Glomerular endothelial cell (primary cell): ENCODE measurements around the gene C19orf44. TPM values are rescaled to one million over a fixed set of nuclear protein-coding genes. Genes with fewer than 3 reads are reported as not detected.
"Not testable (repeated sequence)": the region's sequence is repeated elsewhere in the genome, so short reads cannot be mapped to it uniquely, and the experiment has no call there.

ENCODE experiments used
- DNase-seq: peaks from one replicate; pipeline ENCODE4 v3.0.0-alpha.2; 2011; ENCODE audit warnings: low read depth, low spot score; ENCODE audit errors: extremely low read depth
- total RNA-seq: library from RNA; depleted of rRNA; stranded (reverse); fragments of >200 nt; gene quantifications from 2 replicates; pipeline ENCODE4 v1.2.3, GENCODE V29; 2015

C19orf44 gene
- 4.1 and 4.3 TPM in 2 replicates for total RNA-seq

DNA sequence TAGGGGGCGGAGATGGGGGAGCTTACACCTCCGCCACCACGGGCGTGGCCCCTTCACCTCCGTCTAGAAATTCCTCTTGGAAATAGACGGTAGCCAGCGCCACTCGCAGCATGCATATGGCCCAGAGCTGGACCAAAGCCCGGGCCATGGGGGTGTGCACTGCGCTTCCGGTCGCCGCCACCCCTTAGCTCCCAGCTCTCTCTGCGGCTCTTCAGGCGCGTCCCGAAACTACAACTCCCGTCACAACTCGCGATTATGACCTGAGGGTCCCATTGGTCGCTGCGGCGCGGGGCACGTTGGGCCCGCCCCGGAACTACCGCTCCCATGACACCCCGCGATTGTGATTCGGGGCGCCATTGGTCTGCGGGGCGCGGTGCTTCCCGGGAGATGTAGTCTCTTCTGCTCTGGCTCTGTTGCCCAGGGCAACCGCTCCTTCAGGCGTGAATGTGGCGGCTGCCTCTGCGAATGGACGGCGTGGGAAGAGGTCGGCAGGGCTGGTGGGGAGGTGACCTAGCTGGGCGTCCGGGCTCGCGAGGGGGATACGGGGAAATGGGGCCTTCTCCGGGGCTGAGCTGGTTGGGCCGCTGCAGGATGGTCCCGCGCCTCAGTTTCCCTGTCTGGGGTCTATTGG is at the start of gene C19orf44, which contains the start of gene CALR3:
Gene C19orf44 (plus strand): TSS at position 413 of the 631 bp plus-strand sequence. CDS start 4,399 bp downstream, outside the sequence.
Gene CALR3 (minus strand): TSS at position 186 of the 631 bp plus-strand sequence. CDS start 38 bp downstream, at position 148.
- peak; percentile 77 for DNase-seq

DNA sequence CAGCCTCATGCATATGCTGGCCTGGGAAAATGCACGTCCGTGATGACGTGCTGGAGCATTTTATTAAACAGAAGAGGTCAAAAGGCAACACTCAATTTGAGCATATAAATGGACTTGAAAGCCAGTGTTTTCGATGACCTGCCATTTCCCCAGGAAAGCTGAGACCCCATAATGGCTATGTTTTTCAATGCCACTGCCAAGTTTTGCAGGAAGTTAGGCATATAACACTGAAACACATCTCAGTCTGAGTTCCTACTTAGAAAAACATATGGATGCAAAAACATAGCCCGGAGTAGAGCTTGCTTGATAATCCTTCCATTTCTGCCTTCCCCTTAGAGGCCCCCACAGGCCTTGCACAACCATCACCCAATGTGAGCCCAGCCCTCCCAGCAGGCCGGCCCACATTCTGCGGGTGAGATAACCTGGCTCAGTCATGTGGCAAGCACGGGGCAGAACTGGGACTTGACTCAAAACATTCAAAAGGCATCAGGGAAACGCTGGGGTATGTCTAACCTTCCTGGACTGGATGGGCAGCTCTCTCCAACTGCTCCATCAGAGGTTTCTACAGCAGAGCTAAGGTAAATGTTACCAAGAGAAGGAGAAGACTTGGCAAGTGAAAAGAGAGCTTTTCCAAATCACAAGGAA is 49.3 kb upstream of the C19orf44 start:
- DNase-seq: peak; percentile 93

DNA sequence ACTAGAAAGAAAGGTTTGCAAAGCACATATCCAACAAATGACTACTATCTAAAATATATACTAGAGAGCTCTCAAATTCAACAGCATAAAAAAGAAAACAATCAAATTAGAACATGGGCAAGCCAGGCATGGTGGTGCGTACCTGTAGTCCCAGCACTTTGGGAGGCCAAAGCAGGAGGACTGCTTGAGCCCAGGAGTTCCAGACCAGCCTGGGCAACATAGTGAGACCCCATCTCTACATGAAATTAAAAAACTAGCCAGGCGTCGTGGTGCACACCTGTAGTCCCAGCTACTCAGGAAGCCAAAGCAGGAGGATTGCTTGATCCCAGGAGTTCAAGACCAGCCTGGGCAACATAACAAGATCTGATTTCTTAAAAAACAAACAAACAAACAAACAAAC is 47.3 kb upstream of the C19orf44 start:
- not testable (repeated sequence) for DNase-seq

DNA sequence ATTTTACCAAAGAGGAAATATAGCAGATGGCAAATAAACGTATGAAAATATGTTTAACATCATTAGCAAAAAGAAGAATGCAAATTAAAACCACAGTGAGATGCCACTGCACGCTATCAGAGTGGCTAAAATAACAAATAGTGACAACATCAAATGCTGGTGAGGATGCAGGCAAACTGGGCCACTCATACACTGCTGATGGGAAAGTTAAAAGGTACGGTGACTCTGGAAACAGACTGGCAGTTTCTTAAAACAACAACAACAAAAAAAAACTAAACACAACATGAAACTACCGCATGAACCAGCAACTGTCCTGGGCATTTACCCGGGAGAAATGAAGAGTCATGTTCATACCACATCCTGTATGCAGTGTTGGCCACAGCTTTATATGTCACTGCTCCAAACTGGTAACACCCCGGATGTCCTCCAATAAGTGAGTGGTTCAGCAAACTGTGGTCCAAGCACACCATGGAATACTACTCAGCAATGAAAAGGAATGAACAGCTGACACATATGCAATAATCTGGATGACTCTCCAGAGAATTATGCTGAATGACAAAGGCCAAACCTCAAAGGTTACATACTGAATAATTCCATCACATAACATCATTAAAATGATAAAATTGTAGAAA is 46.7 kb upstream of the C19orf44 start:
- DNase-seq: no peak

DNA sequence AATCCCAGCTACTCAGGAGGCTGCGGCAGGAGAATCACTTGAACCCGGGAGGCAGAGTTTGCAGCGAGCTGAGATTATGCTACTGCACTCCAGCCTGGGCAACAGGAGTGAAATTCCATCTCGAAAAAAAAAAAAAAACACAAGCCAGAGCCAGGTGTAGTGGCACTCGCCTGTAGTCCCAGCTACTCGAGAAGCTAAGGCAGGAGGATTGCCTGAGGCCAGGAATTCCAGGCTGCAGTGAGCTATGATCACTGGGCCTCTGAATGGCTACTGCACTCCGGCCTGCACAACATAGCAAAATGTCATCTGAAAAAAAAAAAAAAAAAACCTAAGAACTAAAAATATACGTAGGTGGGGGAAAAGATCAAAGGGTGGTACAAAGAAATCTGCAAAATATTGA is 43.9 kb upstream of the C19orf44 start:
- no peak for DNase-seq

DNA sequence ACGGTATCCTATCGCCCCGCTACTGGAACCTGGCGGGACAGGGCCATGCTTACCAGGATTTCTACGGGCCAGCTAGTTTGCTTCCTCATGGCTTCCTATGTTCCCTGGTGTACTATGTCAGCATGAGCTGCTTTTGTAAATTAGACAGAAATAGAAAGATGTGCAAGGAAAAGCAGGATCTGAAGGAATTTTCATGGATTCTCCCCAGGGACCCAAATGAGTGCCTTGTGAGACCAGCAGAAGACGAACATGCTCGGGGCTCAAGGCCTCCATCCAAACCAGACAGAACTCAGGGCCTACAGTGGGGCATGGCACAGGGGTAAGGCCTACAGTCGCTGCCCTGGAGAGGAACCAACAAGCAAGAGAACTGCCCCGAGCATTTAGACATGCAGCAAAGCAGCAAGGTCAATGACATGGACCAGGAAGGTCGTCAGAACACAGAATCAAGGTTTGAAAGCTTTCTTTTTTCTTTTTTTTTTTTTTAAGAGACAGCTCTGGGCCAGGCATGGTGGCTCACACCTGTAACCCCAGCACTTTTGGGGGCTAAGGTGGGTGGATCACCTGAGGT is 41.8 kb upstream of the C19orf44 start:
- no peak for DNase-seq

DNA sequence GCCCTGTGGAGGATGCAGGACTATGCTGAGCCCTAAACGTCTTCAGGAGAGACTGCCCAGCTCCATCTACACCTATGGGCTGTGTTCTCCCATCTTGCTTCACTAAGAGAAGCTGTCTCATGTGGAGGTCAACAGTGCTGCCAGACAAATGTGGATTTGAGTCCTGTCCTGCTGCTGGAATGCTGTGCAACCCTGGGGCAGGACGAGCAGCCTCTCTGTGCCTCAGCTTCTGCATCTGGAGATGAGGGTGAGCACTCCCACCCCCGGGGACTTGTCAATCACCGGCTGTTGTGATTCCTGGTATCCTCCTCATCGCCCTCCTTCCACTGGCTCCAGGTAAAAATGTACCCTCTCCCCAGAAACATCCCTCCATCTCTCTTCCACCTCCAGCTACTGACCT is 40.7 kb upstream of the C19orf44 start:
- no peak for DNase-seq

DNA sequence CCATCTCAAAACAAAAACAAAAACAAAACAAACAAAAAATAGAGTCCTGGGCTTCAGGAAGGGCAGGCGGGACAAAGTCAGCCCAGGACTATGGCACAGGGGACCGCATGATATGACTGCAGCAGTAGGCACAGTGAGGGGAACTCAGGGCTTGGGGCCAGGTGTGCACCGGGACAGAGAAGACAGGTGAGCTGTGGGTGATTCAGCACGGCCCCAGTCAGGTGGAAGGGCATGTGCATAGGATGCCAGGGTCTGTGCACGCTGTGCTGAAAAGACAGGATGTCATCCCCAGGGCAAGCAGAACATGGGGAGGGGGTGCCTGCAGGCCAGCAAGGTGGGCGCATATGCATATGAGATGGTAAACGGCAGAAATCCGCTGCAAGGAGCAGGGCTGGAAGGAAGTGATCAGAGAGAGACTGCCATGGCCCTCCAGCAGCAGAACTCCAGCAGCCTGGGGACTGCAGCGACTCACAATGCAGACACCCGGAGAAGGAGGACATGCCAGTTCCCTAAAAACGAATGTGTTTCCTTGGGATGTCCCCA is 39.5 kb upstream of the C19orf44 start:
- DNase-seq: no peak

DNA sequence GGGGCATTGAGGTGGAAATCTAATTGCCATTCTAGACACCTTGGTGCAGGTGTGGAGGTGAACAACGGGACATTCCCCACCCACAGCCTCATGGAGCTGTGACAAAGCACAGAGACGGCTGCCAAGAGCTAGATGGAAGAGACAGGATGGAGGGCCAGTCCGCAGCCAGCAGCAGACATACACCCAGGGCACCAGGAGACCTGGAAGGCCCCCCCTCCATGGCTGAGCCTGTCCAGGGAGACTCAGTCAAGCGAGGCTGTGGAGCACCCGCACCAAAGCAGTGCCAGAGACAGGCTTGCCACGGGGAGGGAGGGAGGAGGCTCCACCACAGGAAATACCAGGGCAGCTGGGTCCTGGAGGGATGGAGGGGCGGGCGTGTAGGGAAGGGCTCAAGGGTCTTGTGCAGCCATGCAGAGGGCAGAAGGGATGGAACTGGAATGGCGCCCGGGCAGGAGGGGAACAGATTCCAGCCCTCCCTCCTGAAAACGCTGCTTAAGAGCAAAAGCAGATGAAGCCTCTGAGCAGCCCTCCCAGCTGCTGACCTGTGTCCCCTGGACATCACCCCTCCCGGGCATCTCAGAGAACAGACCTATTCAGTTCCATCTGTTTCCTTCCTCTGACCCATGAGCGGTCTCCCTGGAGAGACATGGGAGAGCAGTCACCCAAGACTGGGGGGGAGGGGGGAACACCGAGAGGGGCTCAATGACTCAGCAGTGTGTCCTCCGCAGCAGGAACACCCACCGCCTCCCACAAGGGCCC is 38.8 kb upstream of the C19orf44 start:
- DNase-seq: no peak

DNA sequence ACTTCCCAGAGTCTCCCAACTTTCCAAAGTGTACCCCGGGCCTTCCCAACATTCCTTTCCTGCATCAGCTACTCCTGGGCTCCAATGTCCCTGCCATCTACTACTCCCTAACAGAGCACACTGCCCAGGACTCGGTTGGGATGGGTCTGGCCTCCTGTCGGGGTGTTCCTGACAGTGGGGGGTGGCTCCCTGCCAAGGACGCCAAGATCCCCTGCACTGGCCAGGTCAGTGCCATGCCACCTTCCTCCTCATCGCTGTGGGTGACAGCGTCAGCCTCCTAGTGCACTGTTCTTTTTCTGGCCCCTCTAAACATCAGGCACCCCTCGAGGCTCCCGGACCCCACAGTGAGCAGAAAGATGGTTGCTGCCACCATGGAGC is 38.3 kb upstream of the C19orf44 start:
- DNase-seq: no peak

DNA sequence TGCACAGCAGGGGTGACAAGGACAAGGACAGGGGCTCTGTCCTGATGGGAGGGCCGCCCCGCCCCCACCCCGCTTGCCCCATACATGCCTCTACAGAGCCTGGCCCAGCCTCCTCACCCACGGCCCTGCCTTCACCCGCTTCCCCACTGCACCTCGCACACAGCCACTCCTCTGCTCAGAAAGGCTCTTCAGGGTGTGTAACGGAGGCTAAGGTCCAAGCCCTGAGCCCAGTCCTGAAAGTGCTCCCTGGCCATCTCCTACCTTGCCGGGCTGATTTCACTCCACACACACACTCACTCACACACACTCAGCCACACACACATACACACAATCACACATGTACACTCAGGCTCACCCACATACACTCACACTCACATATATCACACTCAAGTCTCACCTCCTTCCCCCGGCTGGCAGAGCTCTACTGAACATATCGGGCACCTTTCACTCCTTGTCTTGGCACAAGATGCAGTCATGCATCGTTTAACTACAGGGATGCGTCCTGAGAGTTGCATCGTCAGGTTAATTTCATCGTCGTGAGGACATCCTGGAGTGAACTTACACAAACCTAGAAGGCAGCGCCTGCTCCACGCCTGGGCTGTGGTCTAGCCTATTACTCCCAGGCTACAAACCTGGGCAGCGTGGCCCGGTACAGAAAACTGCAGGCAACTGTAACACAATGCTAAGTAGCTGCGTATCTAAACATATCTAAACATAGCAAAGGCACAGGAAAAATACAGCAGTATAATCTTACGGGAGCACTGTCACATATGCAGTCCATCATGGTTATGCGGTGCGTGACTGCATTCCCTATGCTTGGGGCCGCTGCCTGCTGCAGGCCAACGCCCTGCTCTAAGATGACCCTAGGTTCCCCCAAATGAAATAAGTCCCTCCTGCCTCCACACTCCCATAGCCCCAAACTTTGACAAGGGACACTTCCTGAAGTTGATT is 37.5 kb upstream of the C19orf44 start:
- no peak for DNase-seq

DNA sequence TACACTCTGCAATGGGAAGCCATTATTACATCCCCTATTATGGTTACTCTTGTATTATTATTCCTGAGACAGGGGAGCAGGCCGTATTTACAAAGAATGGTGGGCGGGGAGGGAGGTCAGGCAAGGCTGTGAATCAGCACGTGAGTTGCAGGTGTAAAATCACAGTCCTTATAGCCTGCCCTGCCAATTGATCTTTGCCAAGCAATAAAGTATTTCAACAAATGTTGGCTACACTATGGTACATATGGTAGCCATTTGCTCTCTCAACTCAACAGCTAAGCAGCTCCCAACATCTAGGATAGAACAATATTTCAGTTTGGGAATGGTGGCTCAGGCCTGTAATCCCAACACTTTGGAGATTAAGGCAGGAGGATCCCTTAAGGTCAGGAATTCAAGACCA is 36.5 kb upstream of the C19orf44 start:
- no peak for DNase-seq

DNA sequence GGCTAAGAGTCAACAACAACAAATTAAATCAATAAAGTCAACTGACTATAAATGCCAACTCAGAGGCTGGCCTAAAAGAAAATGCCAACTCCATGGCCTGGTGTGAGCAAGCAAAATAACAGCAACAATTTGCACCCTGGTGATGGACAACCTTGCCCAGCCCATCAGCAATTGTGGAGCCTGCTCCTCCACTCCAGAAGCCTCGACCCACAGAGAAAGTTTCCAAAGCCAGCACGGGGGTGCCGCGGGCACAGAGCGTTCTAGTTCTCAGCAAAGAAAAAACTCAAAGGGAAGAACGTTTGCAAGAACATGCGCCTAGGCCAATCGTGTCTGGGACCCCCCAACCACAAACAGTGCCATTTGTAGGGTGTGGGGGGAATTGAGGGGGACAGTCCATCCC is 35.7 kb upstream of the C19orf44 start:
- no peak for DNase-seq

DNA sequence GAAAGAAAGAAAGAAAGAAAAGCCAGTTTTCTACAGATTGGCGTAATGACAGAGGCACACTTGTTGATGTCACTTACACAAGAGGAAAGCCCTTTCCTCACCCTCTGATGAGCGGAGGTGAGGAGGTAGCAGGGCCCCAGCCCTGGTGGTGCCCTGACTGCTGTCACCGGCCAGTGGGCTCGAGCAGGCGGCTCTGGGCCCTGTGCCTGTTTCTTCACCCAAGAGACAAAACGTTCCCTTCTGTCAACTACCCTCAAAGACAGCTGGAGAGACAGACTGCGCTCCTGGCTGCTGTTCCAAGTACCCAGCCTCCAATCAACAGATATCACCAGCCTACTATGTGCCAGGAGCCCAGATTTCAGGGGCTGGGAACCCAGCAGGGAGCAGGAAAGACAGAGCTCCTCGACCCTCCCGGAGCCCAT is 34.6 kb upstream of the C19orf44 start:
- DNase-seq: no peak

DNA sequence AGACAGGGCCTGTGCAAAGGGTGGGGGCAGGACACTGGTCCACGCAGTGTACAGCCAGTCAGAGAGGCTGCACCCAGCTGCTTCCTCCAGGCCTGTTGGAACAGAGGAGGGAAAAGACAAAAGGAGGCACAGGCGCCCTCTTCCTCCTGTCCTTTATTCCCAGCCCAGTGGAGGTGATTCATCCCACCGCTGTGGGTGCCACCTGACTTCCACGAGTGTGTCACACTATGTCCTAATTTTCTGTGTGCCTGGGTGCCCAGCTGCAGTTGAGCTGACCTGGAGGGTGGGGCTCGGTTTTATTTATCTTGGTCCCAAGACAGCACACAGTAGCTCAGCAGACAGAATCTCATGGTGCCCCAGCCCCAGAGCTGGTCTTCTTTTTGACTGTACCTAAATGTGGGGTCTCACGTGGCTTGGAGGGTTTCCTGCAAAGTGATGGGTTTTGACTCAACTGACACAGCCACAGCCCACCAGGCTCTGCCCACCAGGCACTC is 33.4 kb upstream of the C19orf44 start:
- no peak for DNase-seq

DNA sequence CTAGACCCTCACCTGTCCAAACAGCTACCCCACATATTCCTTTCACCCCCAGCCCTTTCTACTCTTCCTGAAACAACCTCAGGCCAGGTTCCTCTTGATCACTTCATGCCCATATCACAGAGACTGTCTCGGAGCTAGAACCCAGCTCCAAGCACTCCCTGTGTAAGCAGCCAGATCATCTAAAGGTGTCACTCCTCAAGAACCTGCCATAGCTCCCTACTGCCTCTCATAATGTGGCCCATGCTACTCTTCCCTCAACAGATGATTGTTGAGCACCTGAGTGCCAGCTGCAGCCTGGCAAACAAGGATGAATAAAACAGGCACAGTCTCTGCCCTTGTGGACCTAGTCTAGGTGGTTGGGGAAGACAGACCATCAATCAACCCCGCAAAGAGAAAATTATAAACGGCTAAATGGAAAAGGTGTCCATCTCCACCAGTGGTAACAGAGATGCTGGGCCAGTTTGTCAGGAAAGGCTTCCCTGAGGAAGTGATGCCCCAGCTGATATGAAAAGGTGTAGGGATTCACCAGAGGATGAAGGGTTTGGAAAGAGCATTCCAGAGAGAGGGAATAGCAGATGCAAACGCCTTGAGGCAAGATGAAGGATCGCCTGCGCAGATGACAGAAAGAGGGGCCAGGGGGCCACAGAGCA is 32.7 kb upstream of the C19orf44 start:
- no peak for DNase-seq

DNA sequence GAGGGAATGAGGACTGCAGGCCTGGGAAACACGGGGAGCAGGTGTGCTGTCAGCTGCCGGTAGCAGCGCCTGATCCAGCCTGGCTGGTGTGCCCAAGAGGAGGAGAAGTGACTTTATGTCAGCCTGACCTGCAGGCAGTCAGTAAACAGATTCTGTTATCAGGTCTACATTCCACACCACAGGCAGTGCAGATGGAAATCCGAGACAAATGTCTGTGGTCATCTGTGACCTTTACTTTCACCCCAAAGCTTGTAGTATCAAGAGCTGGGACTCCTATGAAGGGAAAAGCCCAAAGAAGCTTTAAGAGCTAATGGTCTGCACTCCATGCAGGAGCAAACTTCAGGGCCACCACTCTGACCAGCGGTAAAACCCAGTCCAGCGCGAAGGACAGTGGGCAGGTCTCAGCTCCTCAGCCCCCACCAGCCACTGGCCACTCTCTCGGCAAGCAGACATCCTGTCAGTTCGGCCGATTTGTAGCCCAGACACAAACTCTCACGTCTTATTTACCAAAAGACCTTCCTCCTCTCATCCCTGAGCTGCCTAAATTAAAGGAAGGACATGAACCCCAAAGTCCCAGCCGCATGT is 32.1 kb upstream of the C19orf44 start:
- DNase-seq: no peak

DNA sequence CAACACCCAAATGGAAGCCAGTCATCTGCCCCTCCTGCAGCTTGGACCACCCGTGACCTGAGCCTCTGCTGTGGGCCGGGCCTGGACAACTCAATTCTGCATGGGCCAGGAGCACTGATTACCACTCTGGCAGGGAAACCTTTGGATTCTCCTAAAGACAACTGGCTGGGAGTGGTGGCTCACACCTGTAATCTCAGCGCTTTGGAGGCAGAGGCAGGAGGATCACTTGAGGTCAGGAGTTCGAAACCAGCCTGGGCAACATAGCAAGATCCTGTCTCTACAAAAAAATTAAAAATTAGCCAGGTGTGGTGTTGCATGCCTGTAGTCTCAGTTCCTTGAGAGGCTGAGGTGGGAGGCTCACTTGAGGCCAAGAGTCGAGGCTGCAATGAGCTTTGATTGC is 31.0 kb upstream of the C19orf44 start:
- DNase-seq: no peak
